Hepatocyte (in vitro differentiated cells): ENCODE measurements around the gene NEUROG2. TPM values are rescaled to one million over a fixed set of nuclear protein-coding genes. Genes with fewer than 3 reads are reported as not detected.

Source experiments
- DNase-seq: peaks from one replicate; pipeline ENCODE4 v3.0.0-alpha.2; 2016; ENCODE audit warnings: low spot score
- H2AFZ ChIP-seq: fragments of 200-600 bp; sonication (generic); 2 replicates; pipeline ENCODE4 v1.6.0; 2016; ENCODE audit warnings: antibody characterized with exemption, mild to moderate bottlenecking
- H3K27ac ChIP-seq: fragments of 200-600 bp; sonication (generic); 2 replicates; pipeline ENCODE4 v1.5.1; 2016; ENCODE audit warnings: mild to moderate bottlenecking
- H3K27me3 ChIP-seq: fragments of 200-600 bp; sonication (generic); 2 replicates; pipeline ENCODE4 v1.6.1; 2016
- H3K36me3 ChIP-seq: fragments of 200-600 bp; sonication (generic); replicated peaks from 2 replicates; pipeline ENCODE4 v1.5.1; 2016; ENCODE audit warnings: low read depth; ENCODE audit not compliant: insufficient read depth
- H3K4me1 ChIP-seq: fragments of 200-600 bp; sonication (generic); 2 replicates; pipeline ENCODE4 v1.5.1; 2016; ENCODE audit warnings: mild to moderate bottlenecking, moderate library complexity; ENCODE audit not compliant: insufficient read depth
- H3K4me2 ChIP-seq: fragments of 200-600 bp; sonication (generic); 2 replicates; pipeline ENCODE4 v1.6.0; 2016
- H3K4me3 ChIP-seq: fragments of 200-600 bp; sonication (generic); 2 replicates; pipeline ENCODE4 v1.5.1; 2016; ENCODE audit warnings: mild to moderate bottlenecking
- H3K79me2 ChIP-seq: fragments of 200-600 bp; sonication (generic); 2 replicates; pipeline ENCODE4 v1.6.0; 2017; ENCODE audit warnings: mild to moderate bottlenecking
- H3K9me2 ChIP-seq: fragments of 200-600 bp; sonication (generic); replicated peaks from 2 replicates; pipeline ENCODE4 v1.6.0; 2017; ENCODE audit warnings: mild to moderate bottlenecking; ENCODE audit not compliant: insufficient read depth
- H3K9me3 ChIP-seq: fragments of 200-600 bp; sonication (generic); 2 replicates; pipeline ENCODE4 v1.5.1; 2016; ENCODE audit warnings: low read depth, mild to moderate bottlenecking
- H4K20me1 ChIP-seq: fragments of 200-600 bp; sonication (generic); 2 replicates; pipeline ENCODE4 v1.6.0; 2016; ENCODE audit warnings: mild to moderate bottlenecking; ENCODE audit not compliant: insufficient read depth, poor library complexity, severe bottlenecking
- CTCF ChIP-seq: fragments of 200-600 bp; sonication (generic); IDR thresholded peaks from 2 replicates; pipeline ENCODE4 v1.5.1; 2016; ENCODE audit warnings: antibody characterized with exemption, mild to moderate bottlenecking; ENCODE audit not compliant: poor library complexity
- EZH2 ChIP-seq: fragments of 200-600 bp; sonication (generic); IDR thresholded peaks from 2 replicates; pipeline ENCODE4 v1.6.1; 2016; ENCODE audit warnings: antibody characterized with exemption, mild to moderate bottlenecking, borderline replicate concordance
- EZH2phosphoT487 ChIP-seq: fragments of 200-600 bp; sonication (generic); IDR thresholded peaks from one replicate; pipeline ENCODE4 v1.6.1; 2018; ENCODE audit warnings: antibody characterized with exemption, mild to moderate bottlenecking, low read depth, moderate library complexity; ENCODE audit not compliant: unreplicated experiment, severe bottlenecking
- WGBS: methylation state at CpG from one replicate; pipeline ENCODE4 v1.1.6; 2016; ENCODE audit warnings: low lambda C conversion rate; ENCODE audit errors: missing lambda C conversion rate; 5-methylcytosine and 5-hydroxymethylcytosine counted together
- polyA plus RNA-seq: library from polyadenylated mRNA; unstranded; fragments of >200 nt; fragmentation: Nextera tagmentation; extraction: Ambion mirVana; gene quantifications from 2 replicates; pipeline ENCODE4 v1.2.1, GENCODE V29; 2016
- total RNA-seq: library from RNA; depleted of rRNA; stranded (reverse); fragments of >200 nt; gene quantifications from 2 replicates; pipeline ENCODE4 v1.2.3, GENCODE V29; 2014

NEUROG2 gene
- total and polyA plus RNA-seq, 2 experiments from 2014 or later: 0.20 TPM; not detected in 1

- no peak for DNase-seq
- Histone ChIP-seq H2AFZ (peak overlapping the region; percentile 45), H3K27me3 (peaks cover 96% of the 10 kb centered on the region), H3K4me1 (peaks cover 37% of the 10 kb centered on the region), H3K79me2 (no peaks in the 10 kb centered on the region), H3K36me3 (no peaks in the 10 kb centered on the region), H3K4me3 (no peak overlapping the region), H3K4me2 (peak overlapping the region; percentile 74), H3K27ac (no peak overlapping the region), H3K9me2 (no peaks in the 10 kb centered on the region), H3K9me3 (no peaks in the 10 kb centered on the region), H4K20me1 (no peaks in the 10 kb centered on the region)
- WGBS: 4% methylated on average over 40 of the region's 40 CpGs
- TF ChIP-seq EZH2phosphoT487: peak; percentile 87
- TF ChIP-seq EZH2: peak; percentile 93
- no peak for TF ChIP-seq CTCF
Measured at GRCh38 chr4:112511093-112511802, 4.7 kb downstream of the NEUROG2 start.

DNA sequence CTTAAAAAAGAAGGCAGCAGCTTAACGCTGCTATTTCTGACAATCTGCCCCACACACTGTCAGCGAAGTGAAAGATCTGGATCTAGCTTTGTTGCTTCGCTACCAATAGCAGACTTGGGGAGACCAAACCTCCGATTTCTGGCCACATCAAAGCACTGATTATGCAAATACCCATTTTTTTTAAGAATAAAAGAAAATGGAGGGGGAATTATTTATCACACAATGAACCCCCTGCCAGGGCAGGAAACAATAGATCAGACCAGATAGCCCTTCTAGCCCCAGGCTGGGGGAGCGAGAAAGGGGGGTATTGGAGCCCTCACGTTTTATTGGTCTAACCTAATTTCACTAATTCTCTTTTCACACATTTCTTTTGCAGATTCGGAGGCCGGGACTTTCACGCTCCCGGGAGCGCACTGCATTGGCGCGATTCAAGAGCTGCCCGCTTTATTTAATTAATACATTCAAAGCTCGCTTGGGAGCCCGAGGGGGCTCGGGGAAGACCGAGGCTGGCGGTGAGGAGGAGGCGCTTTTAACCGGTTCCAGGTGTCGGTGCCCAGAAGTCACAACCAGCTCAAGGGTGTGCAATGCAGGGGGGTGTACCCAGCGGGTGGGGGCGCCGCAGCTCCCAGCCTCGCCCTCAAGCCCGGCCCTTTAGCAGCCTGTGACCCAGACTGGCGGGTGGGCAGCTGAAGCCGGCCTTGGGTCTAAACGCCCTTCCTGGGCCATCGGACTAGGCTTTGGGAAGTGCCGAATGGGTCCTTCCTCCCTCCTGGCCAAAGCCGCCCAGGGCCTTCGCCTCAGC lies 5.5 kb downstream of the NEUROG2 start:
- Histone ChIP-seq H3K36me3 (no peaks in the 10 kb centered on the region), H3K4me1 (peaks cover 30% of the 10 kb centered on the region), H3K9me2 (no peaks in the 10 kb centered on the region), H3K27me3 (peaks cover 96% of the 10 kb centered on the region), H3K4me2 (peak overlapping the region; percentile 74), H3K4me3 (no peak overlapping the region), H4K20me1 (no peaks in the 10 kb centered on the region), H3K27ac (no peak overlapping the region), H3K79me2 (no peaks in the 10 kb centered on the region), H2AFZ (peak overlapping the region; percentile 45), H3K9me3 (no peaks in the 10 kb centered on the region)
- WGBS: 4% methylated on average over 31 of the region's 34 CpGs
- peak; percentile 94 for TF ChIP-seq EZH2
- TF ChIP-seq EZH2phosphoT487: peak; percentile 82
- no peak for TF ChIP-seq CTCF
- no peak for DNase-seq

GRCh38 chr4:112509243-112510141 lies 6.5 kb downstream of the NEUROG2 start:
- Histone ChIP-seq H3K36me3 (no peaks in the 10 kb centered on the region), H3K4me2 (peak overlapping the region; percentile 74), H3K79me2 (no peaks in the 10 kb centered on the region), H3K4me3 (no peak overlapping the region), H2AFZ (no peak overlapping the region), H3K9me3 (no peaks in the 10 kb centered on the region), H3K27ac (no peak overlapping the region), H4K20me1 (no peaks in the 10 kb centered on the region), H3K4me1 (peaks cover 22% of the 10 kb centered on the region), H3K27me3 (peaks cover 98% of the 10 kb centered on the region), H3K9me2 (no peaks in the 10 kb centered on the region)
- peak; percentile 55 for TF ChIP-seq EZH2phosphoT487
- no peak for TF ChIP-seq CTCF
- no peak for DNase-seq
- WGBS: 8% methylated on average over 45 of the region's 46 CpGs
